Measurements from ENCODE around the gene GRHL3.
"Not testable (repeated sequence)": the region's sequence is repeated elsewhere in the genome, so short reads cannot be mapped to it uniquely, and the experiment has no call there.

The GRHL3 gene

DNA sequence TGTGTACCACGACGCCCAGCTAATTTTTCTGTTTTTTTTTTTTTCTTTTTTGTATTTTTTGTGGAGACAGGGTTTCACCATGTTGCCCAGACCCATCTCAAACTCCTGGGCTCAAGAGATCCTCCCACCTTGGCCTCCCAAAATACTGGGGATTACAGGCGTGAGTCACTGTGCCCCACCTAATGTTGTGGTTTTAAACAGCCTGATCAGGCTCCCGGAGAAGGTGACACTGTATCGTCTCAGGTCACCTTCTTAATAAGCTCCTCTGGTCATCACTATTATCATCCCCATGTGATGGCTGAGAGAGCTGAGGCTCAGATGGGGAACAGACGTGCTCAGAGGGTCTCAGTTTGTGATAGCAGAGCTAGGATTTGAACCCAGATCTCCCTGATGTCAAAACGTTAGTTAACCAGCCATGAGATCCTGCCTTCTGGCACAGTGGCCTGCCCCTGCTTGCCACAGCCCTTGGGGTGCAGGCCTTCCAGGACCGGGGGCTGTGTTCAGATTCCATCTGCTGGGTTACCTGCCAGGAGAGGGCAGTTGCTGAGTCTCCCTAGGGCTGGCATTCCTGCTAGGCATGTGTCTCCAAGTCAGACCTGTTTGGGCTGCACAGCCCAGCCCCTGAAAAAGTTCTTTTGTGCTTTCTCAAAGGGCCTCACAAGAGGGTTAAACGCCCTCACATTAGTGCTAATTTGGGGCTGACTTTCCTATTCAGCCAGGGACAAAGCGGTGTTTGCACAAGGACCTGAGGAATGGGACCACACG, 32.7 kb upstream of the GRHL3 start:
- no peak overlapping the region for H3K4me3 ChIP-seq (ENCODE audit: low read length)
- no peak for TF ChIP-seq ZNF274 (IDR thresholded peaks at IDR 0.05; ENCODE audit: low read depth, low read length)

- not testable (repeated sequence) for H3K4me3 ChIP-seq (ENCODE audit: low read length)
Observed at GRCh38 chr1:24287779-24288178, 31.4 kb upstream of the GRHL3 start.

DNA sequence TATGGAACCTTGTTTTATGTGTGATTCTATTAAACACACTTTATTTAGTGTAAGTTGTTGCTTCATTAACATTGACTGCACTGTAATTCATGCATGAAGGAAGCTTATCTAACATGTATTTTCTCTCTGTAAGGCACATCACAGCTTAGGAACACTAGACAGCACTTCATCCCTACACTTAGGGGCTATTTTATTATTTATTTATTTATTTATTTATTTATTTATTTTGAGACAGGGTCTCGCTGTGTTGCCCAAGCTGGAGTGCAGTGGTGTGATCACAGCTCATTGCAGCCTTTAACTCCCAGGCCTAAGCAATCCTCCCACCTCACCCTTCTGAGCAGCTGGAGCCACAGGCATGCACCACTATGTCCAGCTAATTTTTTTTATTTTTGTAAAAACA, 30.7 kb upstream of the GRHL3 start:
- no peak overlapping the region for H3K4me3 ChIP-seq (ENCODE audit: low read length)
- no peak for TF ChIP-seq ZNF274 (IDR thresholded peaks at IDR 0.05; ENCODE audit: low read depth, low read length)

- no peak overlapping the region for H3K4me3 ChIP-seq (ENCODE audit: low read length)
- no peak for TF ChIP-seq ZNF274 (IDR thresholded peaks at IDR 0.05; ENCODE audit: low read depth, low read length)
Observed at GRCh38 chr1:24289937-24290595, 29.1 kb upstream of the GRHL3 start.

- H3K4me3 ChIP-seq (ENCODE audit: low read length), result no peak overlapping the region
- no peak for TF ChIP-seq ZNF274 (IDR thresholded peaks at IDR 0.05; ENCODE audit: low read depth, low read length)
Observed at GRCh38 chr1:24290933-24291487, 28.1 kb upstream of the GRHL3 start.

- no peak overlapping the region for H3K4me3 ChIP-seq (ENCODE audit: low read length)
- no peak for TF ChIP-seq ZNF274 (IDR thresholded peaks at IDR 0.05; ENCODE audit: low read depth, low read length)
Observed at GRCh38 chr1:24292103-24292502, 27.1 kb upstream of the GRHL3 start.

GRCh38 chr1:24292887-24293286, 26.3 kb upstream of the GRHL3 start:
- TF ChIP-seq ZNF274 (IDR thresholded peaks at IDR 0.05; ENCODE audit: low read depth, low read length), result no peak
- H3K4me3 ChIP-seq (ENCODE audit: low read length), result no peak overlapping the region

GRCh38 chr1:24293392-24294227, 25.5 kb upstream of the GRHL3 start:
- H3K4me3 ChIP-seq (ENCODE audit: low read length), result no peak overlapping the region

GRCh38 chr1:24294228-24294672, 24.9 kb upstream of the GRHL3 start:
- H3K4me3 ChIP-seq (ENCODE audit: low read length), result no peak overlapping the region
- TF ChIP-seq ZNF274 (IDR thresholded peaks at IDR 0.05; ENCODE audit: low read depth, low read length), result no peak

More at GRCh38 chr1:24293392-24294227, 25.5 kb upstream of the GRHL3 start:
- TF ChIP-seq ZNF274 (IDR thresholded peaks at IDR 0.05; ENCODE audit: low read depth, low read length), result no peak

- TF ChIP-seq ZNF274 (IDR thresholded peaks at IDR 0.05; ENCODE audit: low read depth, low read length), result no peak
- no peak overlapping the region for H3K4me3 ChIP-seq (ENCODE audit: low read length)
Observed at GRCh38 chr1:24294716-24295371, 24.3 kb upstream of the GRHL3 start.

DNA sequence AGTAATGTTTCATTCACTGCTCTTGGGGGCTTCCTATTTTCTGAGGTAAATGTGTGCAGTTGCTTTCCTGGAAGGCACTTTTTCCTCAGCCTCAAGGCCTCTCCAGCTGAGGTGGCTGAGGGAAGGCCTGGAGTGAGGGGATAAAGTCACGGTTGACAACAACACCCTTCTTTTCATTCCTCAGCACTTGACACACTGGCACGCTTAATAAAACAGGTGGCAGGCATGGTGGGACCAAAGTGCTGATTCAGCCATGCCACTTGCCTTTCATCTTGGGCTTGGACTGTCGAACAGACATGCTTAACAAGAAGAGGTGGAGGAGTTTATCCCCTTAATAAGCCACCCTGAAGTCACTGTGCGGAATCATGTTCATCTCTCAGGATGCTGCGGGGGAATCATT, 23.6 kb upstream of the GRHL3 start:
- no peak for TF ChIP-seq ZNF274 (IDR thresholded peaks at IDR 0.05; ENCODE audit: low read depth, low read length)
- H3K4me3 ChIP-seq (ENCODE audit: low read length), result no peak overlapping the region

DNA sequence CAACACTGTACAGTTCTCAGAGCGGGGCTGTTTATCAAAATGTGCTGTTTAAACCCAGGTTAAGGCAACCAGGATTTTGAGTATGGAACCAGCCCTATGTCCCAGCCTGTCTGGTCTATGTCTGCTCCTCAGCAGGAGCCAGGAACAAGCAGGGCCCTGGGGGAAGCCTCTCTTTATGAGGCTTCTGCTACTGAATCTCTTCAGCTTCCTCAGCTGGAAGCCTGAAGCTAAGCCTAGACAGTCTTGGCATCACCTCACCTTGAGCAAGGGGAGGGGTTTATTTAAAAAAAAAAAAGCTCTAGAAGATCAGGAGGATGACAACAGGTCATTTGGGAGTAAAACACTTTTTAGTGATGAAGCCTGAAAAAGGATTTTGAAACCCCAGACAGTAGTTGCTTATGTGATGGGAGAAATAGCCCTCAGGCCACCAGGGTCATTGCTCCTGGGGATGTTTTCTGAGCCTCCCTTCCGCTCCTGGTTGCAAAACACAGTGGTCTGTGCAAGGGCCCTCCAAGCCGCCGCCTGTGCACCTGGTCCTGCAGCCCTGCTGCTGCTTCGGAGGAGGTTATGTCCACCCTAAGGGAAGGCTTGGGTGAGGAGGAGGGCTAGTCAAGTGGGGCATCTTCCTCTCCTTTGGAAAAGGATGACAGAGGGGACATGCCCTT, 21.8 kb upstream of the GRHL3 start:
- no peak overlapping the region for H3K4me3 ChIP-seq (ENCODE audit: low read length)
- TF ChIP-seq ZNF274 (IDR thresholded peaks at IDR 0.05; ENCODE audit: low read depth, low read length), result no peak

- no peak overlapping the region for H3K4me3 ChIP-seq (ENCODE audit: low read length)
- no peak for TF ChIP-seq ZNF274 (IDR thresholded peaks at IDR 0.05; ENCODE audit: low read depth, low read length)
Observed at GRCh38 chr1:24297852-24298232, 21.3 kb upstream of the GRHL3 start.

Data from GM08714 (cell line).